HL-60 (cell line): ENCODE data around the gene MYO3B.

Experiments used
- CTCF ChIP-seq: IDR thresholded peaks from one replicate; pipeline ENCODE4 v1.5.1; 2011; ENCODE audit warnings: low read length, control low read depth, inconsistent platforms; ENCODE audit not compliant: insufficient read depth
- POLR2AphosphoS5 ChIP-seq: IDR thresholded peaks from 2 replicates; pipeline ENCODE4 v1.6.1; 2012; ENCODE audit warnings: low read depth
- REST ChIP-seq: IDR thresholded peaks from 2 replicates; pipeline ENCODE4 v1.6.1; 2012; ENCODE audit warnings: low read depth; ENCODE audit not compliant: insufficient replicate concordance

- no peak for TF ChIP-seq CTCF
- no peak for TF ChIP-seq POLR2AphosphoS5
- TF ChIP-seq REST: no peak
Observed at GRCh38 chr2:170218456-170218855, 40.5 kb downstream of the MYO3B start.
